ENCODE measurements around the gene HSPB7. TPM values are rescaled to one million over a fixed set of nuclear protein-coding genes. Genes with fewer than 3 reads are reported as not detected.
"Not testable (repeated sequence)": the region's sequence is repeated elsewhere in the genome, so short reads cannot be mapped to it uniquely, and the experiment has no call there.

Gene HSPB7
- total RNA-seq, 1 donor from 2014 or later = 4.9 TPM

- ATAC-seq = no peak
- no peaks in the 10 kb centered on the region for H3K9me3 ChIP-seq
- no peaks in the 10 kb centered on the region for H3K36me3 ChIP-seq
- H3K27me3 ChIP-seq (ENCODE audit: low read depth) = no peaks in the 10 kb centered on the region
- intact Hi-C loops (cut with DNase I) = no loop called here
- H3K4me1 ChIP-seq = peaks cover 8% of the 10 kb centered on the region
- H3K4me3 ChIP-seq = no peak overlapping the region
- no peak for TF ChIP-seq CTCF (IDR thresholded peaks at IDR 0.05)
- DNase-seq = no peak
- H3K27ac ChIP-seq = no peak overlapping the region
These were observed 10.0 kb downstream of the HSPB7 start for GRCh38 chr1:16007671-16008341.

GRCh38 chr1:16006552-16007485 is 11.0 kb downstream of the HSPB7 start:
- Histone ChIP-seq H3K9me3 (no peaks in the 10 kb centered on the region), H3K27ac (no peak overlapping the region), H3K4me3 (no peak overlapping the region), H3K36me3 (no peaks in the 10 kb centered on the region), H3K4me1 (no peaks in the 10 kb centered on the region), H3K27me3 (ENCODE audit: low read depth) (no peaks in the 10 kb centered on the region)
- intact Hi-C loops (cut with DNase I) = no loop called here
- no peak for ATAC-seq
- peak; percentile 15 for DNase-seq
- TF ChIP-seq CTCF (IDR thresholded peaks at IDR 0.05) = no peak

- no peaks in the 10 kb centered on the region for H3K9me3 ChIP-seq
- no peaks in the 10 kb centered on the region for H3K36me3 ChIP-seq
- peak; percentile 18 for DNase-seq
- no peaks in the 10 kb centered on the region for H3K27me3 ChIP-seq (ENCODE audit: low read depth)
- no peak overlapping the region for H3K4me3 ChIP-seq
- no peak for TF ChIP-seq CTCF (IDR thresholded peaks at IDR 0.05)
- no peak for ATAC-seq
- no peaks in the 10 kb centered on the region for H3K4me1 ChIP-seq
- H3K27ac ChIP-seq = no peak overlapping the region
- intact Hi-C loops (cut with DNase I) = no loop called here
These were observed 11.8 kb downstream of the HSPB7 start for GRCh38 chr1:16006010-16006409.

- Histone ChIP-seq H3K27ac (no peak overlapping the region), H3K36me3 (no peaks in the 10 kb centered on the region), H3K27me3 (ENCODE audit: low read depth) (no peaks in the 10 kb centered on the region), H3K9me3 (no peaks in the 10 kb centered on the region), H3K4me1 (no peaks in the 10 kb centered on the region), H3K4me3 (no peak overlapping the region)
- no peak for TF ChIP-seq CTCF (IDR thresholded peaks at IDR 0.05)
- ATAC-seq (no peak), DNase-seq (no peak)
- intact Hi-C loops (cut with DNase I) = no loop called here
These were observed 12.2 kb downstream of the HSPB7 start for GRCh38 chr1:16005597-16005996.

- H3K4me3 ChIP-seq; H3K27me3 ChIP-seq (ENCODE audit: low read depth); H3K9me3 ChIP-seq; H3K36me3 ChIP-seq; ATAC-seq; DNase-seq; H3K27ac ChIP-seq; H3K4me1 ChIP-seq; intact Hi-C loops (cut with DNase I): not testable (repeated sequence)
These were observed 16.6 kb downstream of the HSPB7 start for GRCh38 chr1:16001274-16001673.

- no peaks in the 10 kb centered on the region for H3K36me3 ChIP-seq
- DNase-seq = no peak
- H3K27ac ChIP-seq = no peak overlapping the region
- H3K4me1 ChIP-seq = no peaks in the 10 kb centered on the region
- no peak for TF ChIP-seq CTCF (IDR thresholded peaks at IDR 0.05)
- ATAC-seq = no peak
- intact Hi-C loops (cut with DNase I) = loop anchor here (10.0 kb wide), 1 partner anchor 184 kb away; no protein-coding TSS in a partner anchor
- H3K27me3 ChIP-seq (ENCODE audit: low read depth) = no peaks in the 10 kb centered on the region
- no peak overlapping the region for H3K4me3 ChIP-seq
- H3K9me3 ChIP-seq = no peaks in the 10 kb centered on the region
These were observed 18.9 kb downstream of the HSPB7 start for GRCh38 chr1:15998929-15999328.
